CD4-positive, alpha-beta T cell treated with Interleukin-6 at 100 ng/mL for 8 hours (primary cell): ENCODE results near the gene MAMSTR.
"Not testable (repeated sequence)": the region's sequence is repeated elsewhere in the genome, so short reads cannot be mapped to it uniquely, and the experiment has no call there.

Experiments
- DNase-seq: peaks from one replicate; pipeline ENCODE4 v3.0.0-alpha.2; 2020; ENCODE audit warnings: mixed read lengths, low spot score

Gene MAMSTR

GRCh38 chr19:48686088-48686487, 33.4 kb downstream of the MAMSTR start:
- DNase-seq, result no peak

- no peak for DNase-seq
Observed at GRCh38 chr19:48685583-48685982, 33.9 kb downstream of the MAMSTR start.

DNA sequence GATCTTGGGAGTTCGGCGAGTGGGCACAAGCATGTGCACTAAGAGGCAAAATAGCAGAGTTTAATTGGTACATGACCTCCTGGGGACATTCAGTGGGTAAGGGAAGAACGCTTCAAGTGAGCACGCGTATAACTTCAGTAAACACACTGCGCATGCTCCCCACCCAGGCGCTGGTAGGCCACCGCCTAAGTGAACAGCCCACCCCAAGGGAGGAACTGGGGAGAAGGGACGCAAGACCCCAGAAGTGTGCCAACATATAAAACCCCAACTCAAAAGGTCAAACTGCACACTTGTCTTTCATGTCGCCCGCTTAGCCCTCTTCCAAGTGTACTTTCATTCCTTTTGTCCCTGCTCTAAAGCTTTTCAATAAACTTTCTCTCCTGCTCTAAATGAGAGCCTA, 36.2 kb downstream of the MAMSTR start:
- peak; percentile 29 for DNase-seq

GRCh38 chr19:48681127-48681470, 38.4 kb downstream of the MAMSTR start:
- no peak for DNase-seq

DNA sequence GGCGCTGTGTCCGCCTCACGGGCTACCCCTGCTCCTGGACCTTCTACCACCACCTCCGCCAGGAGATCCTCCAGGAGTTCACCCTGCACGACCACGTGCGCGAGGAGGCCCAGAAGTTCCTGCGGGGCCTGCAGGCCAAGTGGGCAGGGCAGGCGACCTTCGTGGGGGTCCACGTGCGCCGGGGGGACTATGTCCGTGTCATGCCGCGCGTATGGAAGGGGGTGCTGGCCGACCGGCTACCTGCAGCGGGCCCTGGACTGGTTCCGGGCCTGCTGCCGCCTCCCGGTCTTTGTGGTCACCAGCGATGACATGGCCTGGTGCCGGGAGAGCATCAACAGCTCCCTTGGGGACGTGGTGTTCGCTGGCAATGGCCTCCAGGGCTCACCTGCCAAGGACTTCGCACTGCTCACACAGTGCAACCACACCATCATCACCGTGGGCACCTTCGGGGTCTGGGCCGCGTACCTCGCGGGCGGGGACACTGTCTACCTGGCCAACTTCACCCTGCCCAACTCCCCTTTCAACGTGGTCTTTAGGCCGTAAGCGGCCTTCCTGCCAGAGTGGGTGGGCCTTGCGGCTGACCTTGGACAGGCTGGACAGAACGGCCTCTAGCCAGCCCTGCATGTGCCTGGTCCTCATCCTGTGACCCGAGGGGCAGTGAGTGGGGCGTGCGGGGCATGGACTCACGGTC, 38.9 kb downstream of the MAMSTR start:
- no peak for DNase-seq

DNA sequence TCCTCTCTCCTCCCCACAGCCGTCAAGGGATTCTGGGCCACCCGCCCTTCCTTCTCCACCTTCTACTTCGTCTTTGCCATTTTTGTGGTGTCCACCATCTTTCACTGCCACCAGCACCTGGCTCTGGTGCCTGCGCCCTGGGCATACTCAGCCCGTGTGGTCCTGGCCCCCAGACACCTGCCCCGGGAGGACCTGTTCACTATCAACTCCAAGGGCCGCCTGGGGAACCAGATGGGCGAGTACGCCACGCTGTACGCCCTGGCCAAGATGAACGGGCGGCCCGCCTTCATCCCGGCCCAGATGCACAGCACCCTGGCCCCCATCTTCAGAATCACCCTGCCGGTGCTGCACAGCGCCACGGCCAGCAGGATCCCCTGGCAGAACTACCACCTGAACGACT, 39.5 kb downstream of the MAMSTR start:
- not testable (repeated sequence) for DNase-seq

DNA sequence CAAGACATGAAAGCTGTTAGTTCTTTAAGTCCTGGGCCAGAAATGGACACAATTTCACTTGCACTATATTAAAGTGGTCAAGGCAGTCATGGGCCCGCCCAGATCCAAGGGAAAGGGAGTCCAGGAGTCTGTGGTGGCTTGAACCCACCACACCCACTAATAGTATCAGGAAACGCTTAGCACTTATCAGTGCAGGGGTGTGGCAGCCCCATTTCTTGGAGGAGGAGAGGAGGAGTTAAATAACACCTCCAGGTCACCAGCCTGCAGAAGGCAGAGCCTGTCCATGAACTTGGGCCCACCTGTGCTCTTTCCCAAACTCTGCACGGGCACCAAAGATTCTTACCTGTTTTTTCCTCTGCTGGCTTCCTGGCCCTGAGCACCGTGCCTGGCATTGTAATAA, 41.3 kb downstream of the MAMSTR start:
- no peak for DNase-seq

- no peak for DNase-seq
Observed at GRCh38 chr19:48676887-48677286, 42.6 kb downstream of the MAMSTR start.

- no peak for DNase-seq
Observed at GRCh38 chr19:48676487-48676886, 43.0 kb downstream of the MAMSTR start.

DNA sequence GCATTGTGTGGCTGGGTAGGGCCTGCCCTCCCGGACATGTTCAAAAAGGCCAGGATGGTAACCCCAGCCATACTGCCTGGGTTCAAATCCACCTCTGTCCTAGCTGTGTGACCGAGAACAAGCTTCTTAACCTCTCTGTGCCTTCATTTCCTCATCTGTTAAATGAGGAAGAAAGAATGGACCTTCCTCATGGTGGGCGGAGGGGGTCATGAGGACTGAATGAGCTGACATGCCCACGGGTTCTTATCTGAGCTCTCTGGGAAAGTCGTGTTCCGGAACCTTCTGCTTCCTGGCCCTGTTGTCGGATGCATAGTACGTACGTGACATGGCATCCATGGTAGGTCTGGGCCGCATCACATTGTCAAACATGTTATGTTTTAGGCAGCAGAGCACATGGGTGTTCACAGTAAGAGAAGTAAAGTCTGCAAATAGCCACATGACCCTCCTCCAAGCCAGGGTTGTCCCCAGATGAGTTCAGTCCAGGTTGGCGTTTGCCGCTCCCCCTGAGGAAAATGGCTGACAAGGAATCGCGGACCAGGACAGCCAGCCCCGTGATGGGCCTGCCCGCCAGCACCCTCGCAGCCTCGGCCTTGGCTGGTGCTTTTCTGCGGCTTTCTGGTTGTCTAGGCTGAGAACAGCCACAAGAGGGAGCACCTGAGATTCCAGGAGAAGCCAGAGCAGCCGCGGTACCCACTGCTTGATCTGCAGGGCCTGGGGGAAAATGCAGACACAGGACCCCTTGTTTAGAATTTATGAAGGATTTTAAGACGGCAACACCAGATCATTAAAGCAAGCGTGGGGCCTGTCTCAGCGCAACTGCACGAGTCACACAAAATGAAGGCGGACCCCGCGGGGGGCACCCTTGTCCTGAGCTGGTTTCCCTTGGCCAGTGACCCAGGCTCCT, 44.4 kb downstream of the MAMSTR start:
- peak; percentile 76 for DNase-seq

DNA sequence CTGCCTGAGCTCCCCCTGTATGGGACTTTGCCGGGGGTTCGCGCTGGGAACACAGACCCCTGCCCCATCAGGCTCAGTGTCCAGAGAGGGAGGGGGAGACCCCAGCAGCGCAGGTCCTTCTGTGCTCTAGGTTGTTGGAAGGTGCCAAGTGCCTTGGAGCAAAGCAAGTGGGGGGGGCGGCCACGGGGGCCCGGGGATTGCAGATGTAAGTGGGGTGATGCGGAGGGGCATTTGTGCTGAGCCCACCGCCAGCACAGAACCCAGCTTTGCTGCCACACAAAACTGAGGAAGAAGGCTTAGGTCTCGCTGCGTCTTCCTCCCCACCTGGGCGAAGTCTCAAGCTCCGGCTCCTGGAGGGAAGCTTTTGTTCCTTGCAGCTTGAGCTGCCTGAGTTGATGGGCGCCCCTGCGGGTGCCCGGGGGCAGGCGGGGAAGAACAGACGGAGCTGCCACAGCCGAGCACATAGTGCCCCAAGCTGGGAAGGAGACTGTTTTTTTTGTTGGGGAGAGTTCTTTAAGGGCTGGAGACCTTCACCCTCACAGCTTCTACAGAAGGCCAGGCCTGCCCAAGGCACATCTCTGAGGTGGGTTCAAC, 45.2 kb downstream of the MAMSTR start:
- DNase-seq, result no peak

DNA sequence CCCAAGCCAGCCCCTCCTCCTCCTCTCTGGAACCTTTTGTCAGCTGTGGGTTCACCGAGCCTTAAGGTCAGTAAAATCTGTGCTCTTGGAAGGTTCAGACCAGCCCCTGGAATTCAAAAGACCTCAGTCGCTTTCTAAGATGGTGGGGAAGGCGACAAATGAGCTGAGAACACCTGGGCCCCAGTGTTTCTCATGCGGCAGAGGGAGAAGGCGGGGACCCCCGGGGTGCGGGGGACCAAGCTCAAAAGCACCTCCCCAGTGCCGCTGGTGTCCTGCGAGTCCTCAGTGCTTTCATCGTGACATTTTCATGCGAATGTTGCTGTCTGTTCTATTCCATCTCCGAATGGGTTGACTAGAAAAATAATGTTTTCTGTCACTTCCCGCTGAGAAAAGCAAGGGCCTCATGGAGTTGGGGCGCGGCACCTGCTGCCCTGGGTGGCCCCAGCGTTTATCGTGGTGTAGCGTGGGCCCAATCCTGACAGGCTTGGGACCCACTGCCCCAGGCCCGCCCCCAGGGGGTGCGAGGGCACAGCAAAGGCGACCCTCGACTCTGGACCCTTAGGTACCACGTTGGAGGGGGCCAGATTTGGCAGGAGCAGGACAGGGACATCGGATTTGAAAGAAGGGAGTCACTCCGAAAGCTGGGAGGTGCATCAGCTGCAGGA, 46.0 kb downstream of the MAMSTR start:
- no peak for DNase-seq

DNA sequence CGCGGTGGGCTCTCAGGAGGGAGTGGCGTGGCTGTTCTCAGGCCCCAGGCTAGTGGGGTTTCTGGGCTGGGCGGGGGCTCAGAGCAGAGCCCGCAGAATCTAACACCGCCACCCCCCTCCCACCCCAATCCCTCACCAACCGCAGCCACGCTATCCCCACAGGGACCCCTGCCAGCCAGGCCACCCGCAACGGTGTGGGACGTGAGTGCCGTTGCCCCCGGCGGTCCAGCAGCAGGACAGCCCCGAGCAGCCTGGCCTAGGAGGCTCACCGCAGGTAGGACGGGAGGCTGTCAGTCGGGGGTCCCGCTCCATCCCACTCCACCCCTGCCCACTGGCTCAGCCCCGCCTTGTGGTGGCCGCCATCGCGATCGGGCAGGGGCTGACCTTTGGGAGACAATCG, 46.5 kb downstream of the MAMSTR start, which contains the start of gene NTN5:
NTN5 (minus strand) TSS at position 24 of the 400 bp plus-strand sequence. CDS start 2,031 bp downstream, outside the sequence.
- DNase-seq, result no peak

GRCh38 chr19:48671446-48671995, 48.0 kb downstream of the MAMSTR start:
- no peak for DNase-seq

- no peak for DNase-seq
Observed at GRCh38 chr19:48670699-48671445, 48.7 kb downstream of the MAMSTR start.

DNA sequence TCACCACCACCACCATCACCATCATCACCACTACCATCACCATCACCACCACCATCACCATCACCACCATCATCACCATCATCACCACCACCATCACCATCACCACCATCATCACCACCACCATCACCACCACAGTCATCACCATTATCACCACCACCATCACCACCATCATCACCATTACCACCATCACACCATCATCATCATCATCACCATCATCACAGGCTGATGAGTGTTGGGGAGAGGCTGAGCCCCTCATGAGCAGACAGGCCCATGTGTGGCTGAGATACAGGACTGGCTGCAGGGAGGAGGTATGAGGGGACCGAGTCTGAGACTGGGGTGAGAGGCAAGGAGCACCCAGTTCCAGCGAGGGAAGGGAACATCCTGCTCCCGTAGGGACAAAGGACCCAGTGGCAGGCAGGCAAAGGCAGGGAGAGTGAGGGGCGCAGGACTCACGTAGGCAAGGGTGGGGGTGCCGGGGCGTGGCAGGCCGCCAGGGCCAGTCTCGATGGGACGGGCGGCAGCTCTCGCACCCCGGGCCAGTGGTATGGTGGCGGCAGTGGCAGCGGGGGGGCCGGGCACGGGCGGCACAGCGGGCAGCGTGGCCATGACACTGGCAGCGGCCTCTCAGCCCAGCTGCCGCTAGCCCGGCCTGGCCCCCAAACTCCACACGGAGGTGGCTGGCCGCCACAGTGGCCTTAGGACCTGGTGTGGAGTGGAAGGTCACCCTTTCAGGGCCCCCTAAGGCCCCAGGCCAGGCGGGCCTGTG, 49.4 kb downstream of the MAMSTR start:
- DNase-seq, result no peak

- no peak for DNase-seq
Observed at GRCh38 chr19:48668761-48669160, 50.8 kb downstream of the MAMSTR start.

- no peak for DNase-seq
Observed at GRCh38 chr19:48668332-48668731, 51.2 kb downstream of the MAMSTR start.

- no peak for DNase-seq
Observed at GRCh38 chr19:48665786-48666185, 53.7 kb downstream of the MAMSTR start.

- no peak for DNase-seq
Observed at GRCh38 chr19:48664476-48664875, 55.0 kb downstream of the MAMSTR start.

- DNase-seq, result no peak
Observed at GRCh38 chr19:48663667-48664066, 55.9 kb downstream of the MAMSTR start.
